H1 (cell line): ENCODE results near the gene BTC.

Source experiments
- CHD2 ChIP-seq: IDR thresholded peaks from 2 replicates; pipeline ENCODE4 v1.6.1; 2012; ENCODE audit warnings: low read length, improper control_type of control experiment
- JUND ChIP-seq: IDR thresholded peaks from 2 replicates; pipeline ENCODE4 v1.6.1; 2011; ENCODE audit warnings: mild to moderate bottlenecking, improper control_type of control experiment, low read length
- TF ChIP-seq, protein P1 (sequence below), 3 experiments: IDR thresholded peaks; 1 replicate in 2 of 3; 2 replicates in 1 of 3; pipeline versions ENCODE4 v1.5.1 to v1.6.1; 2011; ENCODE audit warnings: low read length in 3 of 3, mild to moderate bottlenecking in 3 of 3, inconsistent platforms in 2 of 3, low read depth in 1 of 3, moderate library complexity in 1 of 3; ENCODE audit not compliant: insufficient read depth in 1 of 3; ENCODE audit errors: control extremely low read depth in 1 of 3

DNA sequence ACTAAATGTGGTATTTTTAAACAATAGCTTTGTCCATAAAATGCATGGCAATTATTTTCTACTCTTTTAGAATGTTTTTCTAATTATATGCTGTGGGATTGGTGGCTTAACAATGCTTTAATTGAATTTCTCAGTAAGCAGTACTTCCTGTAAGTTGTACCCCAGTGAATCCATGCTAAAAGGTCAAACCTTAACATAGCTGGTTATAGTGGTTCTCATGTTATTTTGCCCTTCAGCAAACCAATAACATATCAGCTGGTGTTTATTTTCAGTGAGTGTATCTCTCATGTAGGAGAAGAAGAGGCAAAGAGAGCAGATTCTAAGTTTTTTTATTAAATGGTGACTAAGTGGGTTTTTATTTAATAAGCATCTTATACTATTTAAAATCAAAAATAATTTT is 41.5 kb downstream of the BTC start:
- TF ChIP-seq, protein P1, sequence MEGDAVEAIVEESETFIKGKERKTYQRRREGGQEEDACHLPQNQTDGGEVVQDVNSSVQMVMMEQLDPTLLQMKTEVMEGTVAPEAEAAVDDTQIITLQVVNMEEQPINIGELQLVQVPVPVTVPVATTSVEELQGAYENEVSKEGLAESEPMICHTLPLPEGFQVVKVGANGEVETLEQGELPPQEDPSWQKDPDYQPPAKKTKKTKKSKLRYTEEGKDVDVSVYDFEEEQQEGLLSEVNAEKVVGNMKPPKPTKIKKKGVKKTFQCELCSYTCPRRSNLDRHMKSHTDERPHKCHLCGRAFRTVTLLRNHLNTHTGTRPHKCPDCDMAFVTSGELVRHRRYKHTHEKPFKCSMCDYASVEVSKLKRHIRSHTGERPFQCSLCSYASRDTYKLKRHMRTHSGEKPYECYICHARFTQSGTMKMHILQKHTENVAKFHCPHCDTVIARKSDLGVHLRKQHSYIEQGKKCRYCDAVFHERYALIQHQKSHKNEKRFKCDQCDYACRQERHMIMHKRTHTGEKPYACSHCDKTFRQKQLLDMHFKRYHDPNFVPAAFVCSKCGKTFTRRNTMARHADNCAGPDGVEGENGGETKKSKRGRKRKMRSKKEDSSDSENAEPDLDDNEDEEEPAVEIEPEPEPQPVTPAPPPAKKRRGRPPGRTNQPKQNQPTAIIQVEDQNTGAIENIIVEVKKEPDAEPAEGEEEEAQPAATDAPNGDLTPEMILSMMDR (IDR thresholded peaks at IDR 0.05; ENCODE audit: control extremely low read depth in 1 of 3, insufficient read depth in 1 of 3, low read depth in 1 of 3, low read length in 3 of 3): no peak
- no peak for TF ChIP-seq JUND
- no peak for TF ChIP-seq CHD2
